Measurements from ENCODE around the gene PRPSAP1.

Gene PRPSAP1

GRCh38 chr17:76397184-76397583 lies 43.5 kb upstream of the PRPSAP1 start:
- no peak overlapping the region for H3K4me3 ChIP-seq (ENCODE audit: low read depth, low read length)
- TF ChIP-seq CTCF (conservative IDR thresholded peaks at IDR 0.05; ENCODE audit: low read depth, low read length) = peak; percentile 49

GRCh38 chr17:76395980-76396379 lies 42.3 kb upstream of the PRPSAP1 start:
- no peak for TF ChIP-seq CTCF (conservative IDR thresholded peaks at IDR 0.05; ENCODE audit: low read depth, low read length)
- DNase-seq (ENCODE audit: low read depth) = no peak

More at GRCh38 chr17:76397184-76397583, 43.5 kb upstream of the PRPSAP1 start:
- no peak for DNase-seq (ENCODE audit: low read depth)

GRCh38 chr17:76394166-76394565 lies 40.5 kb upstream of the PRPSAP1 start:
- no peak for DNase-seq (ENCODE audit: low read depth)
- no peak for TF ChIP-seq CTCF (conservative IDR thresholded peaks at IDR 0.05; ENCODE audit: low read depth, low read length)
- H3K4me3 ChIP-seq (ENCODE audit: low read depth, low read length) = no peak overlapping the region

More at GRCh38 chr17:76395980-76396379, 42.3 kb upstream of the PRPSAP1 start:
- no peak overlapping the region for H3K4me3 ChIP-seq (ENCODE audit: low read depth, low read length)

GRCh38 chr17:76391200-76391715 lies 37.5 kb upstream of the PRPSAP1 start:
- H3K4me3 ChIP-seq (ENCODE audit: low read depth, low read length) = no peak overlapping the region
- DNase-seq (ENCODE audit: low read depth) = no peak
- TF ChIP-seq CTCF (conservative IDR thresholded peaks at IDR 0.05; ENCODE audit: low read depth, low read length) = no peak

GRCh38 chr17:76390003-76390421 lies 36.3 kb upstream of the PRPSAP1 start:
- H3K4me3 ChIP-seq (ENCODE audit: low read depth, low read length) = no peak overlapping the region
- TF ChIP-seq CTCF (conservative IDR thresholded peaks at IDR 0.05; ENCODE audit: low read depth, low read length) = no peak
- DNase-seq (ENCODE audit: low read depth) = no peak

- no peak for DNase-seq (ENCODE audit: low read depth)
- no peak overlapping the region for H3K4me3 ChIP-seq (ENCODE audit: low read depth, low read length)
- TF ChIP-seq CTCF (conservative IDR thresholded peaks at IDR 0.05; ENCODE audit: low read depth, low read length) = peak; percentile 31
Observed at GRCh38 chr17:76388966-76389888, 35.5 kb upstream of the PRPSAP1 start.
